T-helper 1 cell treated with Interleukin-12 subunit alpha and Interleukin-12 subunit beta and Interleukin-4 antibody, amounts not matched to agents 30 ng/mL and 1 ng/mL, for 36 hours (primary cell): ENCODE results near the gene KRTAP10-6. TPM values are rescaled to one million over a fixed set of nuclear protein-coding genes. Genes with fewer than 3 reads are reported as not detected.
"Not testable (repeated sequence)": the region's sequence is repeated elsewhere in the genome, so short reads cannot be mapped to it uniquely, and the experiment has no call there.

Experiments
- intact Hi-C: fragments of 100-400 bp; cut with micrococcal nuclease; formaldehyde crosslinking; loops from one replicate; pipeline ENCODE4 v1.15.1; 2024
- total RNA-seq: library from RNA; stranded (reverse); gene quantifications from 2 replicates; pipeline ENCODE4 v1.2.3, GENCODE V29; 2022

Gene KRTAP10-6
- total RNA-seq, 1 donor from 2014 or later, result not detected

- intact Hi-C loops, result no loop called here
Observed at GRCh38 chr21:44578371-44579055, 13.8 kb downstream of the KRTAP10-6 start.

DNA sequence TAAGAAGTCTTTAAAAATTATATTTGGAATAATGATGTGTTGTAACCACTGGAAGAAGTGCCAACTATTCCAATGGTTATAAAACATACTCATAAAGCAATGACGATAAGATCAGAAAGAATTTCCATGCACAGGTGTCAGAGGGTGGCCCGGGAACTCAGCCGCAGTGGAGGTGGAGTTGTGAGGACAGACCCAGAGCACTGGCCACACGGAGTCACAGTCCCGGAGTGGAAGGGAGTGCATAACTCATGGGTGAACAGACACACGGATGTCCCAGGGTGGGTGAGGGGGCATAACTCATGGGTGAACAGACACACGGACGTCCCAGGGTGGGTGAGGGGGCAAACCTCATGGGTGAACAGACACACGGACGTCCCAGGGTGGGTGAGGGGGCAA is 16.3 kb downstream of the KRTAP10-6 start:
- intact Hi-C loops, result no loop called here

- intact Hi-C loops, result no loop called here
Observed at GRCh38 chr21:44575307-44576024, 16.8 kb downstream of the KRTAP10-6 start.

GRCh38 chr21:44574457-44575306 is 17.6 kb downstream of the KRTAP10-6 start:
- intact Hi-C loops, result no loop called here

DNA sequence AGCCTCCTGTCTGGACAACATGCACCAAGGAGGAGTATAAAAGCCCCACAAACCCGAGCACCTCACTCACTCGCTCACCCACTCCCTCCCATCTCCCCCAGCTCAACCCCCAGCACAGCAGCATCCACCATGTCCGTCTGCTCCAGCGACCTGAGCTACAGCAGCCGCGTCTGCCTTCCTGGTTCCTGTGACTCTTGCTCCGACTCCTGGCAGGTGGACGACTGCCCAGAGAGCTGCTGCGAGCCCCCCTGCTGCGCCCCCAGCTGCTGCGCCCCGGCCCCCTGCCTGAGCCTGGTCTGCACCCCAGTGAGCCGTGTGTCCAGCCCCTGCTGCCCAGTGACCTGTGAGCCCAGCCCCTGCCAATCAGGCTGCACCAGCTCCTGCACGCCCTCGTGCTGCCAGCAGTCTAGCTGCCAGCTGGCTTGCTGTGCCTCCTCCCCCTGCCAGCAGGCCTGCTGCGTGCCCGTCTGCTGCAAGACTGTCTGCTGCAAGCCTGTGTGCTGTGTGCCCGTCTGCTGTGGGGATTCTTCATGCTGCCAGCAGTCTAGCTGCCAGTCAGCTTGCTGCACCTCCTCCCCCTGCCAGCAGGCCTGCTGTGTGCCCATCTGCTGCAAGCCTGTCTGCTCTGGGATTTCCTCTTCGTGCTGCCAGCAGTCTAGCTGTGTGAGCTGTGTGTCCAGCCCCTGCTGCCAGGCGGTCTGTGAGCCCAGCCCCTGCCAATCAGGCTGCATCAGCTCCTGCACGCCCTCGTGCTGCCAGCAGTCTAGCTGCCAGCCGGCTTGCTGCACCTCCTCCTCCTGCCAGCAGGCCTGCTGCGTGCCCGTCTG is 18.5 kb downstream of the KRTAP10-6 start, which contains the start of gene KRTAP10-4:
TSS of gene KRTAP10-4 (plus strand) at position 100 of the 827 bp plus-strand sequence. CDS start at position 130, 30 bp downstream.
- intact Hi-C loops, result not testable (repeated sequence)

GRCh38 chr21:44572959-44573583 is 19.2 kb downstream of the KRTAP10-6 start:
- intact Hi-C loops, result no loop called here

GRCh38 chr21:44571844-44572782 is 20.2 kb downstream of the KRTAP10-6 start:
- intact Hi-C loops, result no loop called here

- intact Hi-C loops, result no loop called here
Observed at GRCh38 chr21:44571296-44571695, 21.0 kb downstream of the KRTAP10-6 start.

- intact Hi-C loops, result loop anchor here (5.0 kb wide), 1 partner anchor 87 kb away; the partner anchor contains the start of gene KRTAP12-3
Observed at GRCh38 chr21:44569861-44570517, 22.3 kb downstream of the KRTAP10-6 start.

DNA sequence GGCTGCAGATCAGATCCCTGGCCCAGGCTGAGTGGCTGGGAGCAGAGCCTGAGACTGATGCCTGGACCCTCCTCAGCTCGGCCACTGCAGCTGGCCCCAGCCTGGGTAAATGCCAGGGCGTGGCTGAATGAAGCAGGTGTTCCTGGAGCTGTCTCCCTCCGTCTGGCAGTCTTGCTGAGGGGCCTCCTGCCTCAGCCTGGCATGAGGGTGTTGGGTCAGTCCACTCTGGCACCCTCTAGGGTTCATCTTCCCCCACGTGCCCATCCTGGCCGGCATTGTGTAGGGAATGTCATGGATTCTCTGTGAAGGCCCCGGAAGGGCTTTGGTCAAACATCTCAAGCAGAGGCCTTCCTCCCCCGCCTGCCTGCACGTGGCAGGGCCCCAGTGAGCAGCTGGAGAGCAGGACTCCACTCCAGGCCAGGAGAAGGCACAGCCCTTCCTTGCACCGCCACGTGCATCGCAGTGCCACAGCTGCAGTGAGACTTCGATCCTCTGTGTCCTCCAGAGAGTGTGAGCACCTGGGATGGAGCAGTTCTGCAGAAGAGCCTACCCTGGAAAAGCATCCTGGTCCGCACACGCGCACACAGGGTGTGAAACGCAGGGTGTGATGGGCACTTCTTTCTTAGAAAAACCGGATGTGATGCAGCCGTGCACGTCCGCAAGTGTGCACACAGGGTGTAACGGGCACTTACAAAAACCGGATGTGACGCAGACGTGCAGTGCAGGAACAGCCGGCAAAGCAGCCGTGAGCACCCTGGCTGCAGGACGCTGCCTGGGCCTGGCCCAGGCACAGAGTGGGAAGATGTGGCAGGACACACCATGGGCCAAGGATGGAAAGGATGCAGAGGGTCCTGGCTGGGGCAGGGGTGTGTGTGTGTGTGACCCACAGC is 23.4 kb downstream of the KRTAP10-6 start:
- intact Hi-C loops, result loop anchor here (5.0 kb wide), 1 partner anchor 88 kb away; the partner anchor contains the start of gene KRTAP12-3

GRCh38 chr21:44568261-44568660 is 24.0 kb downstream of the KRTAP10-6 start:
- intact Hi-C loops, result loop anchor here (5.0 kb wide), 1 partner anchor 89 kb away; the partner anchor contains the start of gene KRTAP12-3

DNA sequence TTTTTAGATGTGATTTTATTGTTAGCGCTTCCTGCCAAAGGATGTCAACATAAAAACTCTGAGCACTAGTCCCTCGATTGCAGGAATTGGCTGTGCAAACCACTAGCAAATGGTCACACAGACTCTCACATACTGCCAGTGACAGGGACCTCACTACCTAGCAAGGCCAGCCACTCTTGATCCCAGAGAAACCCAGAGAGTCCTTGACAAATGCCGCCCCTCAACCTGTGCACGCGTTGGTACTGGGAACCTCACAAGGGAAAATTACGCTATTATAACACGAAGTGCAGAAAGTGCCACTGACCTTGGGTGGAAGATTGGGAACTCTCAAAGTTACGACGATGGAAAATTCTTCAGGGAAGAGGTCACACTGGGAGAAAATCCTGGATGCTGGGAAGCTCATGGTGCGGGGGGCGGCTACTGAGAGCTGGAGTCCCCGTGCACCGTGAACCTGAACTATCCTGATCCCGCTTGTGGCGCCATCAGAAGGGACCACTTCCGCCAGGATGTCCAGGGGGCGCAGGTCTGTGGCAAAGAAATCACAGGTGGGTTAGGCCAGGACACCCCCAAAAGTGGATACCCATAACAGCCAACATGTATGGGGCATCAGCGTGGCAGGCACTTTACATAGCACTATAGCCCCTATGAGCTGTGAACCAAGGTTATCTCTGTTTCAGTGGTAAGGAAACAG is 24.7 kb downstream of the KRTAP10-6 start:
- intact Hi-C loops, result loop anchor here (5.0 kb wide), 1 partner anchor 90 kb away; the partner anchor contains the start of gene KRTAP12-3

DNA sequence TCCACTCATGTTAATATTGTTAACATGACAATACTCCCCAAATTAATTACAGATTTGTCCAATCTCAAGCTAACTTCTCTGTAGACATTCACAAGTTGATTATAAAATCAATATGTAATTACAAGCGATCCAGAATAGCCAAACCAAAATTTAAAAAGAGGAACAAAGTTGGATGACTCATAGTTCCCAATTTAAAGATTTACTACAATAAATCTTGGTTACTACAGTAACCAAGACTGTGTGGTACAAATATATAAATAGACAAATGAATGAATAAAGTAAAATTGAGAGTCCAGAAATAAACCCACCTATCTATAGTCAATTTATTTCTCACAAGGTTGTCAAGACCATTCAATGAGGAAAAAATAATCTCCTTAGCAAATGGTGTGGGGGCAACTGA is 25.9 kb downstream of the KRTAP10-6 start:
- intact Hi-C loops, result loop anchor here (5.0 kb wide), 1 partner anchor 91 kb away; the partner anchor contains the start of gene KRTAP12-3

DNA sequence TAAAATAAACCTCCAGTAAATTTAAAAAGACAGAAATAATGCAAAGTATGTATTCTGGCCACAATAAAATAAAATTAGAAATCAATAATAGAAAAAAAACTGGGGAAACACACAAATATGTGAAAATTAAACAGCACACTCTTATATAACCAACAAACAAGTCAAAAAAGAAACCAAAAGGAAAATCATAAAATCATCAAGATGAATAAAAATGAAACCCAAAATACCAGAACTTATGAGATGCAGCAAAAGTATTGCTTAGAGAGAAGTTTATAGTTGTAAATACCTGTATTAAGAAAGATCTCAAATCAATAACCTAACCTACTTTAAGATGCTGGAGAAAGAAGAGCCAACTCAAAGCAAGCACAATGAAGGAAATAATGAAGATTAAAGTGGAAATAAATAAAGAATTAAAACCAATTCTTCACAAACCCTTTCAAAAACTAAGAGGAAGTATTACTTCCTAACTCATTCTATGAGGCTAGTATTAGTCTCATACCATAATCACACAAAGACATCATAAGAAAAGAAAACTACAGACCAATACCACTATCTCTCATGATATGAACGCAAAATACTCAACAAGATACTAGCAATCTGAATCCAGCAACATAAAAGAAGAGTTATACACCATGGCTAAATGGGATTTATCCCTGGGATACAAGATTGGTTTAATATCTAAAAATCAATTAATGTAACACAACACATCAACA is 27.3 kb downstream of the KRTAP10-6 start:
- intact Hi-C loops, result loop anchor here (5.0 kb wide), 1 partner anchor 92 kb away; the partner anchor contains the start of gene KRTAP12-3

- intact Hi-C loops, result no loop called here
Observed at GRCh38 chr21:44564099-44564498, 28.2 kb downstream of the KRTAP10-6 start.

- intact Hi-C loops, result no loop called here
Observed at GRCh38 chr21:44558695-44559094, 33.6 kb downstream of the KRTAP10-6 start, which contains the start of gene KRTAP10-3. TSS of gene KRTAP10-3 (minus strand) at chr21:44558795. CDS start at chr21:44558715, 80 bp downstream.
